RWPE2 (cell line): ENCODE results near the gene PARL.

Source experiments
- ATAC-seq: fragments of 200-7000 bp; cut with Tn5 transposase; 3 replicates; pipeline ENCODE4 v1.9.1; 2021; ENCODE audit warnings: low read depth
- DNase-seq: peaks from one replicate; pipeline ENCODE4 v3.0.0-alpha.2; 2020; ENCODE audit warnings: low spot score
- H3K27ac ChIP-seq: fragments of 450-650 bp; 2 replicates; pipeline ENCODE4 v1.5.1; 2017; ENCODE audit warnings: mild to moderate bottlenecking; ENCODE audit not compliant: poor library complexity, severe bottlenecking
- H3K27me3 ChIP-seq: fragments of 250-450 bp; sonication (Bioruptor Pico); 2 replicates; pipeline ENCODE4 v1.5.1; 2021; ENCODE audit warnings: mild to moderate bottlenecking, moderate library complexity; ENCODE audit not compliant: insufficient read depth, poor library complexity, severe bottlenecking
- H3K36me3 ChIP-seq: fragments of 250-450 bp; sonication (Bioruptor Pico); 2 replicates; pipeline ENCODE4 v1.5.1; 2020; ENCODE audit warnings: low read depth, mild to moderate bottlenecking, moderate library complexity
- H3K4me1 ChIP-seq: fragments of 250-450 bp; sonication (Bioruptor Pico); 2 replicates; pipeline ENCODE4 v1.5.1; 2021; ENCODE audit warnings: mild to moderate bottlenecking, moderate library complexity; ENCODE audit not compliant: insufficient read depth, poor library complexity, severe bottlenecking
- H3K4me3 ChIP-seq: fragments of 250-450 bp; sonication (Bioruptor Pico); 2 replicates; pipeline ENCODE4 v1.5.1; 2021; ENCODE audit warnings: mild to moderate bottlenecking, moderate library complexity; ENCODE audit not compliant: severe bottlenecking
- H3K9me3 ChIP-seq: fragments of 250-450 bp; sonication (Bioruptor Pico); 2 replicates; pipeline ENCODE4 v1.5.1; 2021; ENCODE audit warnings: mild to moderate bottlenecking, moderate library complexity; ENCODE audit not compliant: severe bottlenecking
- TF ChIP-seq, protein P1 (sequence below): fragments of 450-650 bp; IDR thresholded peaks from one replicate; pipeline ENCODE4 v1.5.1; 2017; ENCODE audit warnings: mild to moderate bottlenecking, moderate library complexity; ENCODE audit not compliant: poor library complexity, severe bottlenecking

PARL gene

DNA sequence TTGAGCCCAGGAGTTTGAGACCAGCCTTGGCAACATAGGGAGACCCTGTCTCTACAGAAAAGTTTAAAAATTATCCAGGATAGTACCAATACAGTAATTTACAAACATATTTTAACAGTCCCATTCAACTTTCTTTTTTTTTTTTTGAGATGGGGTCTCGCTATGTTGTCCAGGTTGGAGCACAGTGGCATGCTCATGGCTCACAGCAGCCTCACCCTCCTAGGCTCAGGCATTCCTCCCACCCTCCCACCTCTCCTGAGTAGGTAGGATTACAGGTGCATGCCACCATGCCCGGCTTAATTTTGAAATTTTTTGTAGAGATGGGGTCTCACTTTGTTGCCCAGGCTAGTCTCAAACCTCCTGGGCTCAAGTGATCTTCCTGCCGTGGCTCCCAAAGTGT, 46.8 kb downstream of the PARL start:
- DNase-seq (no peak), ATAC-seq (no peak)
- TF ChIP-seq, protein P1, sequence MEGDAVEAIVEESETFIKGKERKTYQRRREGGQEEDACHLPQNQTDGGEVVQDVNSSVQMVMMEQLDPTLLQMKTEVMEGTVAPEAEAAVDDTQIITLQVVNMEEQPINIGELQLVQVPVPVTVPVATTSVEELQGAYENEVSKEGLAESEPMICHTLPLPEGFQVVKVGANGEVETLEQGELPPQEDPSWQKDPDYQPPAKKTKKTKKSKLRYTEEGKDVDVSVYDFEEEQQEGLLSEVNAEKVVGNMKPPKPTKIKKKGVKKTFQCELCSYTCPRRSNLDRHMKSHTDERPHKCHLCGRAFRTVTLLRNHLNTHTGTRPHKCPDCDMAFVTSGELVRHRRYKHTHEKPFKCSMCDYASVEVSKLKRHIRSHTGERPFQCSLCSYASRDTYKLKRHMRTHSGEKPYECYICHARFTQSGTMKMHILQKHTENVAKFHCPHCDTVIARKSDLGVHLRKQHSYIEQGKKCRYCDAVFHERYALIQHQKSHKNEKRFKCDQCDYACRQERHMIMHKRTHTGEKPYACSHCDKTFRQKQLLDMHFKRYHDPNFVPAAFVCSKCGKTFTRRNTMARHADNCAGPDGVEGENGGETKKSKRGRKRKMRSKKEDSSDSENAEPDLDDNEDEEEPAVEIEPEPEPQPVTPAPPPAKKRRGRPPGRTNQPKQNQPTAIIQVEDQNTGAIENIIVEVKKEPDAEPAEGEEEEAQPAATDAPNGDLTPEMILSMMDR: no peak
- H3K27ac ChIP-seq: no peak overlapping the region
- H3K36me3 ChIP-seq: peaks cover 64% of the 10 kb centered on the region
- no peaks in the 10 kb centered on the region for H3K27me3 ChIP-seq
- no peaks in the 10 kb centered on the region for H3K9me3 ChIP-seq
- H3K4me3 ChIP-seq: no peak overlapping the region
- no peaks in the 10 kb centered on the region for H3K4me1 ChIP-seq

DNA sequence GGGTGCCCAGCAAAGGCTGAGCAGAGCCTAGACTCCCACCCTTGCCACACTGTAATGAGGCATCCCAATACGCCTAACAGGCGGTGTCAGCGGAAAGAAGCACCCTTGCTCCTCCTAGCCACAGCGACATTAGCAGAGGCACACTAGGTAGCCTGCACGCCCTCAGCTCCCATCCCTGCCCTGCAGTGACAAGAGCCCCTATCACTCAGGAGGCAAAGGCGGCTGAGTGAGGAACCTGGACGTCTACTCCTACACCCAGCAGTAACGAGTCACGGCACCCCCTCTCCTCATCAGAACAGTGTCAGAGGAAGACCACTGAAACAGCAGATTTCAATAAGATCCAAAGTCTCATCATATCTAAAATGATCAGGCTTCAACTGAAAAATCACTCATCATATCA, 47.3 kb downstream of the PARL start:
- no peak for ATAC-seq
- TF ChIP-seq, protein P1: no peak
- Histone ChIP-seq H3K27ac (no peak overlapping the region), H3K4me1 (no peaks in the 10 kb centered on the region), H3K36me3 (peaks cover 66% of the 10 kb centered on the region), H3K9me3 (no peaks in the 10 kb centered on the region), H3K4me3 (no peak overlapping the region), H3K27me3 (no peaks in the 10 kb centered on the region)
- DNase-seq: no peak

DNA sequence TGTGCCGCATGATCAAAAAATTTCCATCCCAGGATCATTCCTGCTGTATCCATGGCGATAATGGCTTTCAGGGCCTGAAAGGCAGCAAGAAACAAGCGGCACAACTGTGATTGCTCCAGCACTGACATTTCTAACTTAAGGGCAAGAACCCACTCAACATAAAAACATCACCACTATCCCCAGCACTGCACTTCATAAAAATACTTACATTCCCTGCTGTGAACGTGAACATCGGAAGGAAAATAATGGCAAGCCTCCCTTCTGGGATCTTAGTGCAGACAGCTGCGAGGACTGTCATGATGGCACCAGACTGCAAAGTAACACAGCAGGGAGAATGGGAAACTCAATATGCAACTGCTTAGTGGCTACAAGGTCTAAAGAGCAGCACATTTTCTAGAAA, 51.2 kb downstream of the PARL start:
- no peak for ATAC-seq
- no peak for DNase-seq
- Histone ChIP-seq H3K27me3 (no peaks in the 10 kb centered on the region), H3K36me3 (peaks cover 59% of the 10 kb centered on the region), H3K27ac (no peak overlapping the region), H3K4me1 (no peaks in the 10 kb centered on the region), H3K9me3 (no peaks in the 10 kb centered on the region), H3K4me3 (no peak overlapping the region)
- TF ChIP-seq, protein P1: no peak

DNA sequence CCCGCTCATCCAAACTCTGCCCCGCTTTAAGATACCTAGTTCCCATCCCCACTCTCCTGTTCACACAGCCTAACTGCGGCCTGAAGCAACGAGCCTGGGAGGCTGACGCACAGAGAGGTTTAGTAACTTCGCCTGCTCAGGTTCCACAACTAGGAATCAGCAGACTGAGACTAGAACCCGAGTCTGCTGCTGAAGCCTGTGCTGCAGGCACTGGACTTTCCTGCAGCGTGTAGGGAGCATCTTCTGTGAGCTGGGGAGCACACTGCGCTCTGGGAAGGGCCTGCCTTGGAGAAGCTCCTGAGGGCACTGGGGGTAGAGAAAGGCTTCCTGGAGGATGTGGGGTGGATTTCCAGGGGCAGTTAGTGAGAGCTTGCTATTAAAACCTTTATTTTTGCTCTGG, 54.5 kb downstream of the PARL start:
- ATAC-seq (no peak), DNase-seq (no peak)
- Histone ChIP-seq H3K27ac (no peak overlapping the region), H3K36me3 (peaks cover 43% of the 10 kb centered on the region), H3K27me3 (no peaks in the 10 kb centered on the region), H3K9me3 (no peaks in the 10 kb centered on the region), H3K4me1 (no peaks in the 10 kb centered on the region), H3K4me3 (no peak overlapping the region)
- TF ChIP-seq, protein P1: no peak

DNA sequence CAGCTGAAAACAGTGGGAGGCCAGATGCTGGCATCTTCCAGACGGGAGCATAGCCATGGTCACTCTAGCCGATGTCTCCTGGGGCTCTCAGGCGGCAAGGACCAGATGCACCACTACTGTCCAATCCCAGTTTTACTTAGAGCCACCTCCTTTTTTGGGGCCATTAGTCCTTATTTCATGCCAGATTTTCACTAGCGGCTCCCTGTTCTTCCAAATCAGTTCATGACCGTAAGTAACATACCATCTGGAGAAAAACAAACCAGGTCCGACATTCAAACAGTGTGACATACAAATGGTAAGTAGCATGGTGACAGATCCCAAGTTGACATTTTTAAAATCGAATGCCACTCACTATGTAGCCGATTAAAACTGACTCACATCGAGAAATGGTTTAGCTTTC, 55.2 kb downstream of the PARL start:
- Histone ChIP-seq H3K9me3 (no peaks in the 10 kb centered on the region), H3K4me1 (no peaks in the 10 kb centered on the region), H3K4me3 (no peak overlapping the region), H3K27ac (no peak overlapping the region), H3K36me3 (peaks cover 40% of the 10 kb centered on the region), H3K27me3 (no peaks in the 10 kb centered on the region)
- TF ChIP-seq, protein P1: no peak
- ATAC-seq (no peak), DNase-seq (no peak)
